LHCN-M2 (cell line): ENCODE results near the gene SASH1. TPM values are rescaled to one million over a fixed set of nuclear protein-coding genes. Genes with fewer than 3 reads are reported as not detected.
"Not testable (repeated sequence)": the region's sequence is repeated elsewhere in the genome, so short reads cannot be mapped to it uniquely, and the experiment has no call there.

Experiments used
- DNase-seq: peaks from one replicate; pipeline ENCODE4 v3.0.0-alpha.2; 2012; ENCODE audit warnings: low read depth
- total RNA-seq: library from RNA; depleted of rRNA; stranded (reverse); fragments of >200 nt; gene quantifications from 2 replicates; pipeline ENCODE4 v1.2.3, GENCODE V29; 2014

The SASH1 gene
- total RNA-seq, 1 experiment from 2014 or later, result 29.8 TPM

GRCh38 chr6:148365041-148365440 lies 22.4 kb downstream of the SASH1 start:
- no peak for DNase-seq

- peak; percentile 25 for DNase-seq
Observed at GRCh38 chr6:148367411-148368024, 24.9 kb downstream of the SASH1 start.

- DNase-seq, result no peak
Observed at GRCh38 chr6:148370176-148370575, 27.5 kb downstream of the SASH1 start.

- DNase-seq, result no peak
Observed at GRCh38 chr6:148374040-148374774, 31.6 kb downstream of the SASH1 start.

- DNase-seq, result no peak
Observed at GRCh38 chr6:148375401-148375800, 32.8 kb downstream of the SASH1 start.

- no peak for DNase-seq
Observed at GRCh38 chr6:148379481-148379880, 36.8 kb downstream of the SASH1 start.

- DNase-seq, result peak; percentile 34
Observed at GRCh38 chr6:148379966-148380713, 37.5 kb downstream of the SASH1 start.

GRCh38 chr6:148382051-148382450 lies 39.4 kb downstream of the SASH1 start:
- not testable (repeated sequence) for DNase-seq

- no peak for DNase-seq
Observed at GRCh38 chr6:148382861-148383260, 40.2 kb downstream of the SASH1 start.

- DNase-seq, result no peak
Observed at GRCh38 chr6:148383658-148384368, 41.2 kb downstream of the SASH1 start.

- no peak for DNase-seq
Observed at GRCh38 chr6:148385379-148385778, 42.7 kb downstream of the SASH1 start.

GRCh38 chr6:148388521-148388920 lies 45.9 kb downstream of the SASH1 start:
- no peak for DNase-seq

- DNase-seq, result no peak
Observed at GRCh38 chr6:148389086-148389485, 46.4 kb downstream of the SASH1 start.

- no peak for DNase-seq
Observed at GRCh38 chr6:148389917-148390316, 47.3 kb downstream of the SASH1 start.

GRCh38 chr6:148392127-148392526 lies 49.5 kb downstream of the SASH1 start:
- not testable (repeated sequence) for DNase-seq

GRCh38 chr6:148392671-148393070 lies 50.0 kb downstream of the SASH1 start:
- DNase-seq, result no peak

- DNase-seq, result peak; percentile 44
Observed at GRCh38 chr6:148395583-148396101, 53.0 kb downstream of the SASH1 start.

- no peak for DNase-seq
Observed at GRCh38 chr6:148396411-148396810, 53.8 kb downstream of the SASH1 start.

- DNase-seq, result no peak
Observed at GRCh38 chr6:148396926-148397325, 54.3 kb downstream of the SASH1 start.

- DNase-seq, result no peak
Observed at GRCh38 chr6:148398244-148398643, 55.6 kb downstream of the SASH1 start.

GRCh38 chr6:148398678-148399077 lies 56.0 kb downstream of the SASH1 start:
- no peak for DNase-seq

- DNase-seq, result no peak
Observed at GRCh38 chr6:148401571-148401970, 58.9 kb downstream of the SASH1 start.
